Epithelial cell of esophagus (primary cell): Measurements from ENCODE around the gene MUC22.

Source experiments
- DNase-seq: peaks from one replicate; pipeline ENCODE4 v3.0.0; 2010; ENCODE audit warnings: low read depth
- H3K4me3 ChIP-seq: 2 replicates; pipeline ENCODE4 v1.5.1; 2011; ENCODE audit warnings: mild to moderate bottlenecking, low read length, control low read depth
- TF ChIP-seq, protein P1 (sequence below): IDR thresholded peaks from 2 replicates; pipeline ENCODE4 v1.5.1; 2011; ENCODE audit warnings: low read depth, mild to moderate bottlenecking, low read length, control low read depth, inconsistent platforms; ENCODE audit not compliant: insufficient read depth; ENCODE audit errors: missing control alignments

MUC22 gene

DNA sequence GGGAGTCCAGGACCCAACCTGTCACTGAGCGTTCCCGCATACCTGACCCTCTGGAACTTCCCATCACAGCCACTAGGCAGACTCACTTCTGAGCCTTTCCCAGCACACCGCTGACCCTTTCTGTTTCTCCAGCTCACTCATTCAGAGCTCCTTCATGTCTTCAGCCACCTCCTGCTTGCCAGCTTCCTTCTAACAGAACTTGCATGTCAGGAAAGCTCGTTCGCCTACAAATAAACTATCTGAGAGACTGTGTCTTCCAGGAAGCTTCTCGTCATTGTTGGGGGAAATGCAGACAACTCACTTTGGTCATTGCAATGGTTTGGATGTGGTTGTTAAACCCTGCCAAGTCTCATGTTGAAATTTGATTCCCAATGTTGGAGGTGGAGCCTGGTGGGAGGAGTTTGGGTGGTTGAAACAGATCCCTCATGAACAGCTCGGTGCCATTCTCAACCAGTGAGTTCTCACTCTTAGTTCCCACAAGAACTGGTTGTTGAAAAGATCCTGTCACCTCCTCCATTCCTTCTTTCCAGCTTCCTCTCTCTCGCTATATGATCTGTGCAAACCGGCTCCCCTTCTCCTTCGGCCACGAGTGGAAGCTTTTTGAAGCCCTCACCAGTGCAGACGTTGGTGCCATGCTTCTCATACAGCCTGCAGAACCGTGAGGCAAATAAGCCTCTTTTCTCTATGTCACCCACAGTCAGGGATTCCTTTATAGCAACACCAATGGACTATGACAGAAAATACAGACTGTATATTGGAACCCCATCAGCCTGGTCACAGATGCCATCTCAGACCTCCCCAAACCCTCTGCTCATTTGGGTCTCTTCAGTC is 28.1 kb upstream of the MUC22 start:
- TF ChIP-seq, protein P1, sequence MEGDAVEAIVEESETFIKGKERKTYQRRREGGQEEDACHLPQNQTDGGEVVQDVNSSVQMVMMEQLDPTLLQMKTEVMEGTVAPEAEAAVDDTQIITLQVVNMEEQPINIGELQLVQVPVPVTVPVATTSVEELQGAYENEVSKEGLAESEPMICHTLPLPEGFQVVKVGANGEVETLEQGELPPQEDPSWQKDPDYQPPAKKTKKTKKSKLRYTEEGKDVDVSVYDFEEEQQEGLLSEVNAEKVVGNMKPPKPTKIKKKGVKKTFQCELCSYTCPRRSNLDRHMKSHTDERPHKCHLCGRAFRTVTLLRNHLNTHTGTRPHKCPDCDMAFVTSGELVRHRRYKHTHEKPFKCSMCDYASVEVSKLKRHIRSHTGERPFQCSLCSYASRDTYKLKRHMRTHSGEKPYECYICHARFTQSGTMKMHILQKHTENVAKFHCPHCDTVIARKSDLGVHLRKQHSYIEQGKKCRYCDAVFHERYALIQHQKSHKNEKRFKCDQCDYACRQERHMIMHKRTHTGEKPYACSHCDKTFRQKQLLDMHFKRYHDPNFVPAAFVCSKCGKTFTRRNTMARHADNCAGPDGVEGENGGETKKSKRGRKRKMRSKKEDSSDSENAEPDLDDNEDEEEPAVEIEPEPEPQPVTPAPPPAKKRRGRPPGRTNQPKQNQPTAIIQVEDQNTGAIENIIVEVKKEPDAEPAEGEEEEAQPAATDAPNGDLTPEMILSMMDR: peak; percentile 41
- peak; percentile 82 for DNase-seq
- no peak overlapping the region for H3K4me3 ChIP-seq

DNA sequence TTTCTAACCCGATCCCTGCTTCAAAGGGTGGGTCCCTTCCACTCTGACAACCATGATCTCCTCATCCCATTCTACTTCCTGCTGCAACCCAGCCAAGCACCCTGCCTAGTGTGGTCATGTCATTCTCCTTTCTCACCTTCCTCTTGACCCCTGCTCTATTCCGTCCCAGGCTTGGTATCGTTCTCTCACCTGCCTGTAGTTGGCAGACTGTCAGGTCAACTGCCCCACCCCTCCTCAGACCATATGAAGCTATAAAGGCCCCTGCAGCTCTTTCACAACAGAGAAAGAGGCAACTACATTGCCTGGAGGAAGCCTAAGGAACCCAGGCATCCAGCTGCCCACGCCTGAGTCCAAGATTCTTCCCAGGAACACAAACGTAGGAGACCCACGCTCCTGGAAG is 26.8 kb upstream of the MUC22 start, which contains the start of gene MUC21:
MUC21 (plus strand) TSS at position 280 of the 400 bp plus-strand sequence. CDS start 241 bp downstream, outside the sequence.
- DNase-seq: no peak
- TF ChIP-seq, protein P1: no peak
- H3K4me3 ChIP-seq: no peak within 1 kb of the TSS

DNA sequence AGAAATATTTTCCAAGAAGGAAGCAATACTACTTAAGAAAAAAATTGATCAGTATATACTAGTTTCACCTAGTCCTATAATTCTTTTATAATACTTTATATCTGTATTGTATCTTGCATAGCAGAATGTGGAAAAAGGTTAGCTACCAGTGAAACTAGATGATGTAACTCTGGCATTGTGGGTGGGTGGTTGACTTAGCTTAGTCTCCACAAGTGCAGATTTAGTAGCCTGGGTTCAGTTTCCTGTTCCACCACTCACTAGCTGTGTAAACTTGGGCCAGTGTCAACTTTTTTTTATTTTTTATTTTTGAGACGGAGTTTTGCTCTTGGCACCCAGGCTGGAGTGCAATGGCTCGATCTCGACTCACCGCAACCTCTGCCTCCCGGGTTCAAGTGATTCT is 24.8 kb upstream of the MUC22 start:
- TF ChIP-seq, protein P1: no peak
- DNase-seq: peak; percentile 62
- H3K4me3 ChIP-seq: no peak overlapping the region

DNA sequence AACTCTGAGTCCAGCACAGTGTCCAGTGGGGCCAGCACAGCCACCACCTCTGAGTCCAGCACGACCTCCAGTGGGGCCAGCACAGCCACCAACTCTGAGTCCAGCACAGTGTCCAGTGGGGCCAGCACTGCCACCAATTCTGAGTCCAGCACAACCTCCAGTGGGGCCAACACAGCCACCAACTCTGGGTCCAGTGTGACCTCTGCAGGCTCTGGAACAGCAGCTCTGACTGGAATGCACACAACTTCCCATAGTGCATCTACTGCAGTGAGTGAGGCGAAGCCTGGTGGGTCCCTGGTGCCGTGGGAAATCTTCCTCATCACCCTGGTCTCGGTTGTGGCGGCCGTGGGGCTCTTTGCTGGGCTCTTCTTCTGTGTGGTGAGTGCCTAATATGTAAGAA is 23.0 kb upstream of the MUC22 start:
- TF ChIP-seq, protein P1: no peak
- H3K4me3 ChIP-seq: no peak overlapping the region
- no peak for DNase-seq

DNA sequence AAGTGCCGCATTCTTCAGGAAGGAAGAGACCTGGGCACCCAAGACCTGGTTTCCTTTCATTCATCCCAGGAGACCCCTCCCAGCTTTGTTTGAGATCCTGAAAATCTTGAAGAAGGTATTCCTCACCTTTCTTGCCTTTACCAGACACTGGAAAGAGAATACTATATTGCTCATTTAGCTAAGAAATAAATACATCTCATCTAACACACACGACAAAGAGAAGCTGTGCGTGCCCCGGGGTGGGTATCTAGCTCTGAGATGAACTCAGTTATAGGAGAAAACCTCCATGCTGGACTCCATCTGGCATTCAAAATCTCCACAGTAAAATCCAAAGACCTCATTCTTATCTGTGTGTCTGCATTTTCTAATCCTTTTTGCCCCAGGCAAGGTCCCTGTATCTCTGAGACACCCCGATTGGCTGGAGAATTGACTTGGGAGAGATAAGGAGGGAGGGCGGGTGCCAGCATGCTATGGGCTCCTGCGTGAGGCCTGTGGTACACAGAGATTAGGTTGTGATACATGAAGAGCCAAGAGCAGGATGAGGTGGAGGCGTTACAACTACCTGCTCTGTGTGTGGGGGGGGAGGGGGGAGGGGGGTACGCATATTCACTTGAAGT is 22.0 kb upstream of the MUC22 start:
- H3K4me3 ChIP-seq: no peak overlapping the region
- no peak for DNase-seq
- TF ChIP-seq, protein P1: no peak

DNA sequence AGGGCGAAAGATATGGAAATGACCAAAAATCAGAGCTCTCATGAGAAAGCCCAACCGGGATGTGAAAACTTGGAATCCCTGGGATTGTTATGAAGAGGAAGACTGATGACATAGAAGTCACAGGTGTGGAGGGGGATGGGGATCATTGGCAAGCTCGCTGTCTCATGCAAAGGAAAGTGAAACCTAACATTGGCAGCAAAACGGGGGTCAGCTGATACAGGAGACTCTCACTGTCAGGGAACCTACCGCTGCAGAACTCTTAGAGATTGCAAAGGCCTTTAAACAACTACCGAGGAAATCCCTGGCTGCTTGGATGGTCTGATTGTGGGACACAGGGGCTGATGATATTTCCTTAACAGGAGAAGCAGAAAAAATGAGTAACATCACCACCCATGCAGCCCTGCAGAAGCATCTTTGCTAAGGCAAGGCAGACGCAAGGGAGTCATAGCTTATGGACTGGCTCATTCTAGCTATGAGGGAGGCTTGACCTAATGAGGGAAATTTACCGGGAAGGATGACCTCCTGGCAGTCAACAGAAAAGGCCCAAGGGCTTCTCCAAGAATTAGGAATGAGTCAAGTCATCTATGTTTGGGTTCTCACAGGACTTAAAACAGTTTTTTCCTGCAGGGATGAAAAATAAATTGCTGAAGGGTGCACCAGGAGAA is 19.7 kb upstream of the MUC22 start:
- DNase-seq: no peak
- TF ChIP-seq, protein P1: no peak

More for the DNA sequence above, 19.7 kb upstream of the MUC22 start:
- no peak overlapping the region for H3K4me3 ChIP-seq
